ENCODE measurements around the gene PDGFC.

GRCh38 chr4:156832886-156833285 is 138.7 kb downstream of the PDGFC start:
- TF ChIP-seq CTCF (optimal IDR thresholded peaks at IDR 0.05 in 1 of 3, IDR thresholded peaks at IDR 0.05 in 1 of 3, conservative IDR thresholded peaks at IDR 0.05 in 1 of 3; ENCODE audit: extremely low read depth in 1 of 3, insufficient read depth in 2 of 3, low read length in 3 of 3) = no peak
- TF ChIP-seq EZH2 (IDR thresholded peaks at IDR 0.05; ENCODE audit: low read length) = no peak

All from keratinocyte (primary cell).